GM12878 (cell line): Measurements from ENCODE around the gene GLE1. TPM values are rescaled to one million over a fixed set of nuclear protein-coding genes. Genes with fewer than 3 reads are reported as not detected.

Experiments
- ATAC-seq: fragments of 200-7000 bp; cut with Tn5 transposase; 3 replicates; pipeline ENCODE4 v1.9.1; 2020; ENCODE audit warnings: mild to moderate bottlenecking, moderate library complexity
- BruUV-seq: library from RNA; stranded (reverse); fragments of 400-500 nt; replicated peaks from 2 replicates; lab custom pipeline; 2021; lab: Mats Ljungman, UMichigan
- CTCF ChIA-PET: fragments of 300-600 bp; sonication (Branson Sonifier 250); formaldehyde crosslinking; extraction: SDS; loops from one replicate; lab custom pipeline; 2021; ENCODE audit warnings: inconsistent platforms; lab: Yijun Ruan, JAX
- POLR2A ChIA-PET: fragments of 350-600 bp; formaldehyde crosslinking; extraction: SDS; loops from one replicate; lab custom pipeline; 2021; ENCODE audit warnings: inconsistent platforms; lab: Charles Lee
- RAD21 ChIA-PET: fragments of 300-600 bp; sonication (Branson Sonifier 250); formaldehyde crosslinking; loops from one replicate; lab custom pipeline; 2023; ENCODE audit warnings: antibody characterized with exemption; ENCODE audit not compliant: unreplicated experiment; lab: Charles Lee
- SMC1A ChIA-PET: fragments of 300-600 bp; sonication (Branson Sonifier 250); formaldehyde crosslinking; loops from one replicate; lab custom pipeline; 2023; ENCODE audit not compliant: unreplicated experiment, uncharacterized antibody; lab: Charles Lee
- DNase-seq: peaks from one replicate; pipeline ENCODE4 v3.0.0-alpha.2; 2011; ENCODE audit warnings: low read depth, low spot score
- FAIRE-seq: peaks from 3 replicates; lab custom pipeline; 2011; peaks lifted over from hg19 to GRCh38; lab: Jason Lieb, UNC
- H2AFZ ChIP-seq: 2 replicates; pipeline ENCODE4 v1.6.0; 2011; ENCODE audit warnings: low read depth, low read length, control low read depth; ENCODE audit not compliant: control insufficient read depth
- H3K27ac ChIP-seq: 2 replicates; pipeline ENCODE4 v1.5.1; 2011; ENCODE audit warnings: control low read depth; ENCODE audit not compliant: control insufficient read depth, insufficient read depth
- H3K27me3 ChIP-seq, 2 experiments: replicated peaks in 1 of 2; 2 replicates each; pipeline versions ENCODE4 v1.6.0 to v1.6.1; 2011; ENCODE audit warnings: low read length in 1 of 2; ENCODE audit not compliant: control insufficient read depth in 2 of 2, insufficient read depth in 2 of 2
- H3K36me3 ChIP-seq, 2 experiments: 2 replicates each; pipeline ENCODE4 v1.5.1; 2011; ENCODE audit warnings: low read length in 1 of 2; ENCODE audit not compliant: control insufficient read depth in 2 of 2, insufficient read depth in 2 of 2
- H3K4me1 ChIP-seq: 2 replicates; pipeline ENCODE4 v1.6.1; 2011; ENCODE audit warnings: mild to moderate bottlenecking, low read length, moderate library complexity, mixed read lengths; ENCODE audit not compliant: control insufficient read depth, insufficient read depth
- H3K4me2 ChIP-seq: 2 replicates; pipeline ENCODE4 v1.6.0; 2011; ENCODE audit warnings: control low read depth; ENCODE audit not compliant: control insufficient read depth, insufficient read depth
- H3K4me3 ChIP-seq: fragments of 200-600 bp; sonication (generic); 2 replicates; pipeline ENCODE4 v1.5.1; 2016
- H3K79me2 ChIP-seq: 2 replicates; pipeline ENCODE4 v1.6.0; 2011; ENCODE audit warnings: low read length; ENCODE audit not compliant: control insufficient read depth, insufficient read depth
- H3K9ac ChIP-seq: 2 replicates; pipeline ENCODE4 v1.8.0; 2011; ENCODE audit warnings: low read length, control low read depth, mixed read lengths; ENCODE audit not compliant: control insufficient read depth, insufficient read depth
- H3K9me3 ChIP-seq: replicated peaks from 3 replicates; pipeline ENCODE4 v1.5.1; 2011; ENCODE audit warnings: mild to moderate bottlenecking, low read length; ENCODE audit not compliant: control insufficient read depth, insufficient read depth
- H4K20me1 ChIP-seq: 2 replicates; pipeline ENCODE4 v1.6.0; 2011; ENCODE audit not compliant: control insufficient read depth, insufficient read depth
- CHD4 ChIP-seq: fragments of 200-600 bp; sonication (generic); IDR thresholded peaks from 2 replicates; pipeline ENCODE4 v1.6.1; 2016; ENCODE audit warnings: mild to moderate bottlenecking
- CREM ChIP-seq: IDR thresholded peaks from 2 replicates; pipeline ENCODE4 v1.6.1; 2014; ENCODE audit warnings: antibody characterized with exemption, low read depth
- IKZF2 ChIP-seq, 2 experiments: fragments of 450-650 bp; IDR thresholded peaks; 2 replicates each; pipeline ENCODE4 v1.6.1; 2017; ENCODE audit warnings: mild to moderate bottlenecking in 2 of 2, moderate library complexity in 2 of 2
- NFIC ChIP-seq: IDR thresholded peaks from 2 replicates; pipeline ENCODE4 v1.6.1; 2012; ENCODE audit warnings: low read depth, mild to moderate bottlenecking, inconsistent platforms, low read length, moderate library complexity
- NR2F1 ChIP-seq: fragments of 450-650 bp; conservative IDR thresholded peaks from 2 replicates; pipeline ENCODE4 v1.6.1; 2017; ENCODE audit warnings: mild to moderate bottlenecking
- ZBED1 ChIP-seq: IDR thresholded peaks from 2 replicates; pipeline ENCODE4 v1.6.1; 2016; ENCODE audit warnings: borderline replicate concordance
- ZNF274 ChIP-seq: IDR thresholded peaks from one replicate; pipeline ENCODE4 v1.8.0; 2011; ENCODE audit not compliant: insufficient read length, insufficient read depth
- ZNF622 ChIP-seq: fragments of 450-650 bp; IDR thresholded peaks from 2 replicates; pipeline ENCODE4 v1.6.1; 2017; ENCODE audit warnings: mild to moderate bottlenecking, inconsistent platforms
- WGBS: methylation state at CpG from one replicate; pipeline ENCODE4 v1.1.6; 2016; ENCODE audit warnings: low lambda C conversion rate; ENCODE audit not compliant: insufficient replicate concordance, insufficient coverage; ENCODE audit errors: missing lambda C conversion rate; 5-methylcytosine and 5-hydroxymethylcytosine counted together
- in situ Hi-C: fragments of 300-500 bp; cut with MboI; formaldehyde crosslinking; loops from 9 replicates; pipeline ENCODE4 v1.14.3; 2018; ENCODE audit warnings: mixed read lengths
- intact Hi-C: fragments of 100-400 bp; cut with micrococcal nuclease; formaldehyde crosslinking; loops from one replicate; pipeline ENCODE4 v1.14.2; 2022; ENCODE audit not compliant: unreplicated experiment
- polyA plus RNA-seq, 11 experiments: library from polyadenylated mRNA; depleted of rRNA in 4 of 11; unstranded in 6 of 11; stranded (reverse) in 5 of 11; fragments of >200 nt; fragmentation: Nextera tagmentation in 4 of 11; fragmentation: Illumina TruSeq in 1 of 11; extraction: Ambion mirVana in 4 of 11; extraction: Trizol in 1 of 11; gene quantifications; 1 replicate in 1 of 11; 2 replicates in 10 of 11; pipeline versions ENCODE4 v1.2.1 to v1.2.3, GENCODE V29; 2011 to 2016; ENCODE audit warnings: inconsistent platforms in 2 of 11, missing spikeins in 2 of 11, low read depth in 1 of 11
- total RNA-seq, 4 experiments: library from RNA; depleted of rRNA in 3 of 4; stranded (reverse); fragments of >200 nt in 3 of 4; fragmentation: Illumina TruSeq in 1 of 4; extraction: Trizol in 1 of 4; gene quantifications; 2 replicates each; pipeline versions ENCODE4 v1.2.1 to v1.2.3, GENCODE V29; 2013 to 2021
- TF ChIP-seq, protein P1 (sequence below): IDR thresholded peaks from 2 replicates; pipeline ENCODE4 v1.6.1; 2011; ENCODE audit warnings: low read depth, mild to moderate bottlenecking, low read length, moderate library complexity, borderline replicate concordance; ENCODE audit errors: extremely low read depth
- TF ChIP-seq, protein P2 (sequence below): IDR thresholded peaks from 2 replicates; pipeline ENCODE4 v1.6.1; 2012; ENCODE audit warnings: improper control_type of control experiment, low read depth, low read length; ENCODE audit not compliant: insufficient replicate concordance
- TF ChIP-seq, protein P3 (sequence below): fragments of 150-350 bp; IDR thresholded peaks from 2 replicates; pipeline ENCODE4 v1.6.1; 2016; ENCODE audit warnings: low read depth, low read length
- TF ChIP-seq, protein P4 (sequence below): fragments of 450-650 bp; formaldehyde crosslinking; IDR thresholded peaks from 2 replicates; pipeline ENCODE4 v1.5.0; 2022; ENCODE audit warnings: mild to moderate bottlenecking, missing genetic modification characterization

The GLE1 gene
- total and polyA plus RNA-seq, 10 of the 15 experiments (the other 5 are each of a cell fraction or from before 2014, with no cell fraction given) = 17.4 to 52.0 (median 37.7) TPM

DNA sequence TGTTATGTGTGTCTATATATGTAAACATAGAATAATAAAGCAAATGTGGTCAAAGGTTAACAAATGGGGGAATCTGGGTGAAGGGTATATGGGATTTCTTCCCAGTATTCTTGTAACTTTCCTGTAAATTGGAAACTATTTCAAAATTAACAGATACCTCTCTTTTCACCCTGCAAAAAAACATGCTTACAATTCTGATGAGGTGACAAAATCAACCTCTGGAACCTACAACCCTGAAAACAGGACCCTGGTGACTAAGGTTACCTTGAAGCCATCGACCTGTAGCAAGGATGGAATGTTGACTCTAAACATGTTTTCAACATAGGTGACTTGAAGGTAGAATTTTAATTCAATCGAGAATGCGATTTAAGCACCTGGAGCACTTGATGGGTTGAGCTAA is 42.0 kb downstream of the GLE1 start:
- ChIA-PET CTCF (interaction anchor here (0.6 kb wide), 1 partner anchor 13 kb away, joined by 4 read pairs; no protein-coding TSS in a partner anchor), SMC1A (interaction anchor here (1.1 kb wide), 1 partner anchor 12 kb away, joined by 6 read pairs; no protein-coding TSS in a partner anchor), POLR2A (interaction anchor here (0.8 kb wide), 1 partner anchor 13 kb away, joined by 3 read pairs; no protein-coding TSS in a partner anchor), RAD21 (no interaction called here)
- in situ Hi-C loops = no loop called here
- Histone ChIP-seq H3K4me1 (no peaks in the 10 kb centered on the region; the same call in 1 of the 2 replicates), H3K79me2 (no peaks in the 10 kb centered on the region), H3K9ac (no peak overlapping the region), H3K4me2 (no peak overlapping the region), H3K27ac (no peak overlapping the region), H3K36me3 (peaks cover 0 to 5% of the 10 kb centered on the region in 2 experiments; a peak in 1 of 4 replicates), H3K27me3 (no peaks in the 10 kb centered on the region), H4K20me1 (no peaks in the 10 kb centered on the region), H2AFZ (no peak overlapping the region), H3K4me3 (no peak overlapping the region), H3K9me3 (no peaks in the 10 kb centered on the region)
- FAIRE-seq (no peak), ATAC-seq (no peak), DNase-seq (no peak)
- 68% methylated on average over 3 of the region's 3 CpGs for WGBS
- no peak for TF ChIP-seq CHD4
- TF ChIP-seq, protein P1, sequence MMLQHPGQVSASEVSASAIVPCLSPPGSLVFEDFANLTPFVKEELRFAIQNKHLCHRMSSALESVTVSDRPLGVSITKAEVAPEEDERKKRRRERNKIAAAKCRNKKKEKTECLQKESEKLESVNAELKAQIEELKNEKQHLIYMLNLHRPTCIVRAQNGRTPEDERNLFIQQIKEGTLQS = no peak
- TF ChIP-seq CREM = no peak
- no peak for TF ChIP-seq NFIC
- TF ChIP-seq, protein P2, sequence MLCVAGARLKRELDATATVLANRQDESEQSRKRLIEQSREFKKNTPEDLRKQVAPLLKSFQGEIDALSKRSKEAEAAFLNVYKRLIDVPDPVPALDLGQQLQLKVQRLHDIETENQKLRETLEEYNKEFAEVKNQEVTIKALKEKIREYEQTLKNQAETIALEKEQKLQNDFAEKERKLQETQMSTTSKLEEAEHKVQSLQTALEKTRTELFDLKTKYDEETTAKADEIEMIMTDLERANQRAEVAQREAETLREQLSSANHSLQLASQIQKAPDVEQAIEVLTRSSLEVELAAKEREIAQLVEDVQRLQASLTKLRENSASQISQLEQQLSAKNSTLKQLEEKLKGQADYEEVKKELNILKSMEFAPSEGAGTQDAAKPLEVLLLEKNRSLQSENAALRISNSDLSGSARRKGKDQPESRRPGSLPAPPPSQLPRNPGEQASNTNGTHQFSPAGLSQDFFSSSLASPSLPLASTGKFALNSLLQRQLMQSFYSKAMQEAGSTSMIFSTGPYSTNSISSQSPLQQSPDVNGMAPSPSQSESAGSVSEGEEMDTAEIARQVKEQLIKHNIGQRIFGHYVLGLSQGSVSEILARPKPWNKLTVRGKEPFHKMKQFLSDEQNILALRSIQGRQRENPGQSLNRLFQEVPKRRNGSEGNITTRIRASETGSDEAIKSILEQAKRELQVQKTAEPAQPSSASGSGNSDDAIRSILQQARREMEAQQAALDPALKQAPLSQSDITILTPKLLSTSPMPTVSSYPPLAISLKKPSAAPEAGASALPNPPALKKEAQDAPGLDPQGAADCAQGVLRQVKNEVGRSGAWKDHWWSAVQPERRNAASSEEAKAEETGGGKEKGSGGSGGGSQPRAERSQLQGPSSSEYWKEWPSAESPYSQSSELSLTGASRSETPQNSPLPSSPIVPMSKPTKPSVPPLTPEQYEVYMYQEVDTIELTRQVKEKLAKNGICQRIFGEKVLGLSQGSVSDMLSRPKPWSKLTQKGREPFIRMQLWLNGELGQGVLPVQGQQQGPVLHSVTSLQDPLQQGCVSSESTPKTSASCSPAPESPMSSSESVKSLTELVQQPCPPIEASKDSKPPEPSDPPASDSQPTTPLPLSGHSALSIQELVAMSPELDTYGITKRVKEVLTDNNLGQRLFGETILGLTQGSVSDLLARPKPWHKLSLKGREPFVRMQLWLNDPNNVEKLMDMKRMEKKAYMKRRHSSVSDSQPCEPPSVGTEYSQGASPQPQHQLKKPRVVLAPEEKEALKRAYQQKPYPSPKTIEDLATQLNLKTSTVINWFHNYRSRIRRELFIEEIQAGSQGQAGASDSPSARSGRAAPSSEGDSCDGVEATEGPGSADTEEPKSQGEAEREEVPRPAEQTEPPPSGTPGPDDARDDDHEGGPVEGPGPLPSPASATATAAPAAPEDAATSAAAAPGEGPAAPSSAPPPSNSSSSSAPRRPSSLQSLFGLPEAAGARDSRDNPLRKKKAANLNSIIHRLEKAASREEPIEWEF = no peak
- TF ChIP-seq IKZF2 (IDR thresholded peaks at IDR 0.05) = no peak
- TF ChIP-seq, protein P3, sequence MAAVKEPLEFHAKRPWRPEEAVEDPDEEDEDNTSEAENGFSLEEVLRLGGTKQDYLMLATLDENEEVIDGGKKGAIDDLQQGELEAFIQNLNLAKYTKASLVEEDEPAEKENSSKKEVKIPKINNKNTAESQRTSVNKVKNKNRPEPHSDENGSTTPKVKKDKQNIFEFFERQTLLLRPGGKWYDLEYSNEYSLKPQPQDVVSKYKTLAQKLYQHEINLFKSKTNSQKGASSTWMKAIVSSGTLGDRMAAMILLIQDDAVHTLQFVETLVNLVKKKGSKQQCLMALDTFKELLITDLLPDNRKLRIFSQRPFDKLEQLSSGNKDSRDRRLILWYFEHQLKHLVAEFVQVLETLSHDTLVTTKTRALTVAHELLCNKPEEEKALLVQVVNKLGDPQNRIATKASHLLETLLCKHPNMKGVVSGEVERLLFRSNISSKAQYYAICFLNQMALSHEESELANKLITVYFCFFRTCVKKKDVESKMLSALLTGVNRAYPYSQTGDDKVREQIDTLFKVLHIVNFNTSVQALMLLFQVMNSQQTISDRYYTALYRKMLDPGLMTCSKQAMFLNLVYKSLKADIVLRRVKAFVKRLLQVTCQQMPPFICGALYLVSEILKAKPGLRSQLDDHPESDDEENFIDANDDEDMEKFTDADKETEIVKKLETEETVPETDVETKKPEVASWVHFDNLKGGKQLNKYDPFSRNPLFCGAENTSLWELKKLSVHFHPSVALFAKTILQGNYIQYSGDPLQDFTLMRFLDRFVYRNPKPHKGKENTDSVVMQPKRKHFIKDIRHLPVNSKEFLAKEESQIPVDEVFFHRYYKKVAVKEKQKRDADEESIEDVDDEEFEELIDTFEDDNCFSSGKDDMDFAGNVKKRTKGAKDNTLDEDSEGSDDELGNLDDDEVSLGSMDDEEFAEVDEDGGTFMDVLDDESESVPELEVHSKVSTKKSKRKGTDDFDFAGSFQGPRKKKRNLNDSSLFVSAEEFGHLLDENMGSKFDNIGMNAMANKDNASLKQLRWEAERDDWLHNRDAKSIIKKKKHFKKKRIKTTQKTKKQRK = no peak
- TF ChIP-seq ZNF274 = no peak
- no peak for TF ChIP-seq NR2F1
- no peak for TF ChIP-seq ZNF622
- TF ChIP-seq ZBED1 = no peak
- TF ChIP-seq, protein P4, sequence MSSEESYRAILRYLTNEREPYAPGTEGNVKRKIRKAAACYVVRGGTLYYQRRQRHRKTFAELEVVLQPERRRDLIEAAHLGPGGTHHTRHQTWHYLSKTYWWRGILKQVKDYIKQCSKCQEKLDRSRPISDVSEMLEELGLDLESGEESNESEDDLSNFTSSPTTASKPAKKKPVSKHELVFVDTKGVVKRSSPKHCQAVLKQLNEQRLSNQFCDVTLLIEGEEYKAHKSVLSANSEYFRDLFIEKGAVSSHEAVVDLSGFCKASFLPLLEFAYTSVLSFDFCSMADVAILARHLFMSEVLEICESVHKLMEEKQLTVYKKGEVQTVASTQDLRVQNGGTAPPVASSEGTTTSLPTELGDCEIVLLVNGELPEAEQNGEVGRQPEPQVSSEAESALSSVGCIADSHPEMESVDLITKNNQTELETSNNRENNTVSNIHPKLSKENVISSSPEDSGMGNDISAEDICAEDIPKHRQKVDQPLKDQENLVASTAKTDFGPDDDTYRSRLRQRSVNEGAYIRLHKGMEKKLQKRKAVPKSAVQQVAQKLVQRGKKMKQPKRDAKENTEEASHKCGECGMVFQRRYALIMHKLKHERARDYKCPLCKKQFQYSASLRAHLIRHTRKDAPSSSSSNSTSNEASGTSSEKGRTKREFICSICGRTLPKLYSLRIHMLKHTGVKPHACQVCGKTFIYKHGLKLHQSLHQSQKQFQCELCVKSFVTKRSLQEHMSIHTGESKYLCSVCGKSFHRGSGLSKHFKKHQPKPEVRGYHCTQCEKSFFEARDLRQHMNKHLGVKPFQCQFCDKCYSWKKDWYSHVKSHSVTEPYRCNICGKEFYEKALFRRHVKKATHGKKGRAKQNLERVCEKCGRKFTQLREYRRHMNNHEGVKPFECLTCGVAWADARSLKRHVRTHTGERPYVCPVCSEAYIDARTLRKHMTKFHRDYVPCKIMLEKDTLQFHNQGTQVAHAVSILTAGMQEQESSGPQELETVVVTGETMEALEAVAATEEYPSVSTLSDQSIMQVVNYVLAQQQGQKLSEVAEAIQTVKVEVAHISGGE (CRISPR knock-in tag) = no peak
- intact Hi-C loops = no loop called here
- no TSS peak for BruUV-seq
